Fibroblast of villous mesenchyme (primary cell): ENCODE results near the gene MYH9. TPM values are rescaled to one million over a fixed set of nuclear protein-coding genes. Genes with fewer than 3 reads are reported as not detected.

Experiments
- DNase-seq: peaks from one replicate; pipeline ENCODE4 v3.0.0-alpha.2; 2010; ENCODE audit warnings: low read depth
- H3K4me3 ChIP-seq: 2 replicates; pipeline ENCODE4 v1.5.1; 2011; ENCODE audit warnings: low read depth, mild to moderate bottlenecking, low read length
- total RNA-seq: library from RNA; depleted of rRNA; stranded (reverse); fragments of >200 nt; gene quantifications from 2 replicates; pipeline ENCODE4 v1.2.3, GENCODE V29; 2012
- TF ChIP-seq, protein P1 (sequence below): IDR thresholded peaks from 2 replicates; pipeline ENCODE4 v1.5.1; 2012; ENCODE audit warnings: low read depth, mild to moderate bottlenecking, low read length; ENCODE audit not compliant: insufficient read depth

Gene MYH9
- total RNA-seq, 1 donor, result 1,420 TPM

DNA sequence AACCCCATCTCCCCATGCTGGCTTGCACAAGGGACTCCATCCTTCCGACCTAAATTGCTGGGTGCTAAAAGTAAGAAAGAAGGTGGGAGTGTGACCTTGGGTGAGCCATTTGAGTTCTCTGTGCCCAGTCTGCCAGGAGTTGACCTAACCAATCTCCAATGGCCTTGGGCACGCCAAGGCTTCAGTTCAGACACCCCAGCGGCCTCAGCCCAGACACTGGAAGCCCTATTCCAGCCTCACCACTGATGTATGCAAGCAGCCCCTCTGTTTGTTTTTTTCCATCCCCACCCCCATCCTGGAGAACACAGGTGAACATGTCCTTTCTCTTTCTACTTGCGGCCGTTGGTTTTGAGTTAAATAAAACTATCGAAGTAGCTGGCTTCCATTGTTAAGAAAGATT is 31.9 kb downstream of the MYH9 start:
- no peak overlapping the region for H3K4me3 ChIP-seq
- DNase-seq, result no peak

DNA sequence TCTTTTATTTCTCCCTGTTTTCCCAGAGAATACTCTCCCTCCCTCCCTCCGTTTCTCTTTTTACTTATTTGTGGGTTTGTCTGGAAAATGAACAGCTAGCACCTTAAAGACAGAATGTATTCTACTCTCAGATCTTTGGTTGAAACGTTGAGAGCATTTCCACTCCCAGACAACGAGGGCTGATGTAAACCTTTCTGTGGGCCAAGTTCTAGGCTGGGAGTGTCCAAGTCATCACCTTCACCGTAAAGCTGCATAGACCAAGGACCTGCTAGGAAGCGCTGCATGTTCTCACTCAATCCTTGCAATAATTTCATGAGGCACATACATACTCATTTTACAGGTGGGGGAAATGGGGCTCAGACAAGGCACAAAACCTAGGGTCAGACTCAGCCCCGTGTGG is 32.4 kb downstream of the MYH9 start:
- TF ChIP-seq, protein P1, sequence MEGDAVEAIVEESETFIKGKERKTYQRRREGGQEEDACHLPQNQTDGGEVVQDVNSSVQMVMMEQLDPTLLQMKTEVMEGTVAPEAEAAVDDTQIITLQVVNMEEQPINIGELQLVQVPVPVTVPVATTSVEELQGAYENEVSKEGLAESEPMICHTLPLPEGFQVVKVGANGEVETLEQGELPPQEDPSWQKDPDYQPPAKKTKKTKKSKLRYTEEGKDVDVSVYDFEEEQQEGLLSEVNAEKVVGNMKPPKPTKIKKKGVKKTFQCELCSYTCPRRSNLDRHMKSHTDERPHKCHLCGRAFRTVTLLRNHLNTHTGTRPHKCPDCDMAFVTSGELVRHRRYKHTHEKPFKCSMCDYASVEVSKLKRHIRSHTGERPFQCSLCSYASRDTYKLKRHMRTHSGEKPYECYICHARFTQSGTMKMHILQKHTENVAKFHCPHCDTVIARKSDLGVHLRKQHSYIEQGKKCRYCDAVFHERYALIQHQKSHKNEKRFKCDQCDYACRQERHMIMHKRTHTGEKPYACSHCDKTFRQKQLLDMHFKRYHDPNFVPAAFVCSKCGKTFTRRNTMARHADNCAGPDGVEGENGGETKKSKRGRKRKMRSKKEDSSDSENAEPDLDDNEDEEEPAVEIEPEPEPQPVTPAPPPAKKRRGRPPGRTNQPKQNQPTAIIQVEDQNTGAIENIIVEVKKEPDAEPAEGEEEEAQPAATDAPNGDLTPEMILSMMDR, result no peak
- H3K4me3 ChIP-seq, result peak overlapping the region; percentile 5
- DNase-seq, result peak; percentile 66

More for the DNA sequence above, 31.9 kb downstream of the MYH9 start:
- TF ChIP-seq, protein P1, result no peak

DNA sequence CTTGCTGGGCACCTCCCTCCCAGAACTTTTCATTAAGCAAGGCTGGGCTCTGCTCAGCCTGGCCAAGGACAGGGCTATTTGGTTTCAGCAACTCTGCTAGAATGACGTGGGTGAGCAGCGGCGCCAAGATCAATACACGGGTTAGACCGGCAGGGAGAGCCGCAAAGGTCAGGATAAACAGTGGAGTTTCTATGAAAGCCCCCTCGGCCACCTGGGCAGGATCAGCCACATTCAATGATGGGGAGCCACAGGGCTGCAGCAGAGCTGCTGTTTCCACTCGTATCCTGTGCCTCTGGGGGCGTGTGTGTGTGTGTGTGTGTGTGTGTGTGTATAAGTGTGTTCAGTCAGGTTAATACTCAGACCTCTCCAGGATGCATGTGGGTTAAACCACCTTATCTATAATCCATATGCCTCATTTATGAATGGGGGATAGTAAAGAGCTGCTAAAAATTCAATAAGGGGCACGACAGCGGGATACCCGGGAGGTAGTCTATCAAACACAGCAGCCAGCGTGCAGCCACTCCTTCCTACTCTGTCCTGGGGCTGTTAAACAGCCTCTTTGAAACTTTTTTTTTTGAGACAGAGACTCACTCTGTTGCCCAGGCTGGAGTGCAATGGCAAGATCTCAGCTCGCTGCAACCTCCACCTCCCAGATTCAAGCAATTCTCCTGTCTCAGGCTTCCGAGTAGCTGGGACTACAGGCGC is 34.8 kb downstream of the MYH9 start:
- no peak overlapping the region for H3K4me3 ChIP-seq
- TF ChIP-seq, protein P1, result no peak
- DNase-seq, result peak; percentile 77

DNA sequence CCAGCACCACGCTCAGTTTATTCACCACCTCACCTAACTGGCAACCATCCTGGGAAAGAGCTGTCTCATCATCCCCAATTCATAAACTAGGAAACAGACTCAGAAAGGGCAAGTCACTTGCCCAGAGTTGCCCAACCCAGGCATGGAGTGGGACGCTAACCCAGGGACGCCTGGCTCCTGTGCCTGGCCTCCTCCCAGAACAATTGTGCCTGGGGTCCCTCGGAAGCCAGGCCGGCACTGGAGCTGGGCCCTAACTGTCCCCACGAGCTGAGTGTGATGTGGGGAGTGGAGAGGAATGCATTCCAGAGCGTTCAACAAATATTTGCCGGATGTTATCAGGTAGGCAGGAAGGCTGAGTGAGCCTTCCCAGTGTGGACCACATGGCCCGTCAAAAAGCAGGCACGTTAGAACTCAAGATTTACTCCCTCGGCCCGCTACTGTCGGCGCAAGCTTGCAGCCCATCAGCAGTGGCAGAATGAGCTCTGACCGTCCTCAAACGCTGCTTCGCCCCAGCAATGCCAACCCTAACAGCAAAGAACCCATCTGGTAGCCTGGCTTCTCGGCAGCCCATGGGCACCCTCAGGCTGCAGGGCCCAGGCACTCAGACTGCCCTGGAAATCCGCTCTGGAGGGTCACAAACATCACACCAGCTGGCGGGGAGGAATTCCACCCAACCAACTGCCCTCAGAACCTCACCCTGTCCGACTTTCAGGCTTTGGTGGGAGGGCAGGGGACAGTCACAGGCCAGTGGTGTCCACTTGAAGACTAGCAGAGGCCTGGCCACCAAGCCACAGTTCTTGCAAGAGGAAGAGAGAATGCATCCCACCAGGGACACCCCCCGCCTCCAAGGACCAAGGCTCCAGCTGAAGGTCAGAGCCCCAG is 35.6 kb downstream of the MYH9 start:
- TF ChIP-seq, protein P1, result no peak
- no peak overlapping the region for H3K4me3 ChIP-seq
- DNase-seq, result no peak

DNA sequence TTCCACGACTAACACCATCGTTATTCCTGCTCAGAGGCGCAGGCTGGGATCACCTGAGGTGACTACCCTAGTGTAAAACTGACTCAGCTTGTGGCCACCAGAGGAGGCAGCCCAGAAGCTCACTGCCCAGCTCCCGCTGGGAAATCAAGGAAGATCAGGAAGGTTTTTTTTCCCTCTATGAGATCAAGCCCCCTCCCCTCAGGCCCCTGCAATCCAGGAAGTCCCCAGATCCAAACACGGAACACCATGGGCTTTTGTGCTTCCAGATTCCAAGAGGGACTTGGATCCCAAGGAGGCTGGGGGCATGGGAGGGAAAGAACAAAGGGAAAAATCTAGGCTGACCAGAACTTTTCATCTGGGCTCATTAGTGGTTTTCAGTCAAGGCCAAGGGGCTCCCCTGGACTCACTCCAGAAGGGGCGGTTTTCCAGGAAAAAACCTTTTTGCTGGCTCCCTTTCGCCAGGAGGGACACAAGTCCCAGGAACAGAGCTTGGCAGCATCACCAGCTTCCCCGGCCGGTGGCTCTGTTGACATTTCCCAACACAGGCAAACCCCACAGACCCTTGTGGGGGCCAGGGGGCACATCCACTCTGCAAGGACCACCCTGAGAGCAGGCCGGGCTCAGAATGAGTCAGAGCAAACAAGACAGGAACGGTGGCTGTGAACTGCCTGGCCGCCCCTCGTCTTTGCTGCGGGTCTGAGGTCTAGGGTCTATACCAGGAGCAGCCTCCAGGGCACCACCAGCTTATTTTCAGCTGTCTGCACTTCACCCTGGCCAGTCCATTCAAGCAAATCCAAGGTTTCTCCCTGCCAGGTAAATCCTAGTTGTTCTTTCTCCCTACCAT is 36.8 kb downstream of the MYH9 start:
- no peak for DNase-seq
- no peak overlapping the region for H3K4me3 ChIP-seq
- TF ChIP-seq, protein P1, result peak; percentile 4

DNA sequence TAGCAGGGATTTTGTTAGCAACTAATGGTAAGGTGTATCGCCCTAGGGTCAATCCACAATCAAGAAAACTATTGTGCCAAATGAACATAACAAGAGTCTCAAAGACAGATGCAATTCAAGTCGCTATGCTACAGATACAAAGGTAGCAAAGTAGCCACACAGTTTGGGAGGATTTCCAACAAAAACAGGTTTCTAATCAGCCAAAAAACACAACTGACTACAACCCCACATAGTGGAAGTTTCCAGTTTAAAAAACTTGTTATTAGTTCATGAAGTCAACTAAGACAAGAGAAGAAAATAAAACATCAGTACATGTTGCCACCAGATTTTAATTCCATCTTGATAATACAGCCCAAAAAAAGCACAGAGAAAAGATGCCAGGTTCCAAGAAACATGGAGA is 38.0 kb downstream of the MYH9 start:
- no peak overlapping the region for H3K4me3 ChIP-seq
- TF ChIP-seq, protein P1, result no peak
- DNase-seq, result no peak
